HG03159 (cell line): ENCODE measurements around the gene STAT5B.
"Not testable (repeated sequence)": the region's sequence is repeated elsewhere in the genome, so short reads cannot be mapped to it uniquely, and the experiment has no call there.

Source experiments
- ATAC-seq: cut with Tn5 transposase; IDR thresholded peaks from one replicate; pipeline ENCODE4 v1.9.1; 2021; ENCODE audit warnings: mild to moderate bottlenecking, moderate library complexity; ENCODE audit not compliant: unreplicated experiment

The STAT5B gene

GRCh38 chr17:42307362-42307927 is 31.3 kb upstream of the STAT5B start:
- no peak for ATAC-seq

DNA sequence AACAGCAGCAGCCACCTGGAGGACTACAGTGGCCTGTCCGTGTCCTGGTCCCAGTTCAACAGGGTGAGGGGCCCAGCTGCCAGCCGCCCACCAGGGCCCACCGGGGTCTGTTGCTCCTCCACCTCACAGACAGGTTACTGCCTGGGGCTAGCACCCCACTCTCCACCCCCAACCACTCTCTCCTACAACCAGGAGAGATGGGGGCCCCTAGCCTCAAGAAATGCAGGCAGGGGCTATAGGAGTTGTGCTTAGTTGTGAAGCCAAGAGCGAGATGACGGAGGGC is 30.1 kb upstream of the STAT5B start:
- no peak for ATAC-seq

DNA sequence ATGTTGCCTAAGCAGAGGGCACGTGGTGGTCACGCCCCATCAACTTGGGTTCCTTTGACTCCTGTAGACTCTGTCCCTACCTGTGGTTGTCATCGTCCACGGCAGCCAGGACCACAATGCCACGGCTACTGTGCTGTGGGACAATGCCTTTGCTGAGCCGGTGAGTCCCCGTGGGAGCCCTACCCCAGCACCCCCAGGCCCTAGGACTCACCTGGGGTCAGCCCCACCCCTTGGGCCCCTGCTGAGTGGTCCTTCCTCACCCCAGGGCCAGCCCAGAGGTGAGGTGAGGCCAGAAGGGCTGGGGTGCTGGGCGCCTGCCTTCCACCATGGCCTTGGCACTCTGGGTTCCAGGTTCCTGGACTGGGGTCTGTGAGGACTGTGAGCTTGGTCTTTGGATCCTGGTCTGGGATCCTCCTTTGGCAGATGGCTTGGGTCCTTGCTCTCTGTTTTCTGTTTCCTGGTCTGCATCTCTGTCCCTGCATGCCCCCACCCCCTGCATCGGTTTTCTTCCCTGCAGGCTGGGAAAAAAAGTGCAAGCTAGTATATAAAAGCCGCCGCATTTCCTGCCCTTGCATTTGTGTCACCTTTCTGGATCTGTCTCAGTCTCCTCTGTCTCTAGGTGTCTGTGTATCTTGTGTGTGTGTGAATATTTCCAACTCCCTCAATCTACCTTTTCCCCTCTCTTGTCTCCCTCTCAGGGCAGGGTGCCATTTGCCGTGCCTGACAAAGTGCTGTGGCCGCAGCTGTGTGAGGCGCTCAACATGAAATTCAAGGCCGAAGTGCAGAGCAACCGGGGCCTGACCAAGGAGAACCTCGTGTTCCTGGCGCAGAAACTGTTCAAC is 29.6 kb upstream of the STAT5B start:
- no peak for ATAC-seq

DNA sequence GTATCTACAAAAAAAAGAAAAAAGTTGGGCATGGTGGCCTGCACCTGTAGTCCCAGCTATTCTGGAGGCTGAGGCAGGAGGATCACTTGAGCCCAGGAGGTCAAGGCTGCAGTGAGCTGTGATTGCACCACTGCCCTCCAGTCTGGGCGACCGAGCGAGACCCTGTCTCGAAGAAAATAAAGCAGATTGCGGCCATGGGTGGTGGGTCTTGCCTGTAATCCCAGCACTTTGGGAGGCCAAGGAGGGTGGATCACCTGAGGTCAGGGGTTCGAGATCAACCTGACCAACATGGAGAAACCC is 28.8 kb upstream of the STAT5B start:
- not testable (repeated sequence) for ATAC-seq

DNA sequence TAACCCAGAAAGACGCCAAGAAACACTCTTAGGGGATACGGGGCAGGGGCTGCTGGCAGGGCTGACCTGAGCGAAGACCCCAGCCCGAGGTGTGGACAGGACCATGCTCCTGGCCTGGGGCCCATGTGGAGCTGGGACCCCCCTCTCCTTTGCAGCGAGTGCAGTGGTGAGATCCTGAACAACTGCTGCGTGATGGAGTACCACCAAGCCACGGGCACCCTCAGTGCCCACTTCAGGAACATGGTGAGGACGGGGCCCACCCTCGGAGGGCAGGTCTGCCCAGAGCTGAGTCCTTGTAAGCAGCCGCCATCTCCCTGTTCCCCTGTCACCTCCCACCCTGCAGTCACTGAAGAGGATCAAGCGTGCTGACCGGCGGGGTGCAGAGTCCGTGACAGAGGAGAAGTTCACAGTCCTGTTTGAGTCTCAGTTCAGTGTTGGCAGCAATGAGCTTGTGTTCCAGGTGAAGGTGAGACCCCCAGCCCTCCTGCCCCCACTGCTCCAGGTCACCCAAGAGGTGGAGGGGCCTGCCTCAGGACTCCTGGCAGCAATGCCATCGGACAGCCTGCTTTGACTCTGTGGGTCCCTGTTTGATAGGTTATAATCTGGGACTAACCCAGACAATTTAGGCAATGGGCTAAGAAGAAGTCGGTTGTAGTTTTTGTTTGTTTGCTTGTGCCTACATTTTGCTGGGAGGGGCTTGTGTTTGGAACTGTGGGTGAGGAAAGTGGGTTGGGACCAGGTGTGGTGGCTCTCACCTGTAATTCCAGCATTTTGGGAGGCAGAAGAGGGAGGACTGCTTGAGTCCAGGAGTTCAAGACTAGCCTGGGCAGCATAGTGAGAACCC is 28.2 kb upstream of the STAT5B start:
- ATAC-seq, result no peak

DNA sequence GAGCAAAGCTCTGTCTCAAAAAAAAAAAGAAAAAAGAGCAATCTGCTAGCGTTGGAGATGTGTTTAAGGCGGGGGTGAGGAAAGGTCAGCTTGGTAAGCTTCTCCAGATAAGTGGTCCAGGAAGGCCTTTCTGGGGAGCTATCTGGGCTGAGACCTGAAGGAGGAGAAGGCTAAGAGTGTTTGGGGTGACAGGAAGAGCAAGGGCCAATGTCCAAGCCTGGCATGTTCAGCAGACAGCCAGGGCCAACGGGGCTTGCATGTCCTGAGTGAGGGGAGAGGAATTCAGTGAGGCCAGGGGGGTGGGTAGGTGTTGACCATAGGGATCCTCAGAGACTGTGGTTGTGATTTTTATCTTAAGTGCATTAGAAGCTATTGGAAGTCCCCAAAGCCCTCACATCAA is 27.5 kb upstream of the STAT5B start:
- ATAC-seq, result no peak

GRCh38 chr17:42301022-42301421 is 24.8 kb upstream of the STAT5B start:
- ATAC-seq, result no peak

- not testable (repeated sequence) for ATAC-seq
Observed at GRCh38 chr17:42299913-42300312, 23.7 kb upstream of the STAT5B start.

DNA sequence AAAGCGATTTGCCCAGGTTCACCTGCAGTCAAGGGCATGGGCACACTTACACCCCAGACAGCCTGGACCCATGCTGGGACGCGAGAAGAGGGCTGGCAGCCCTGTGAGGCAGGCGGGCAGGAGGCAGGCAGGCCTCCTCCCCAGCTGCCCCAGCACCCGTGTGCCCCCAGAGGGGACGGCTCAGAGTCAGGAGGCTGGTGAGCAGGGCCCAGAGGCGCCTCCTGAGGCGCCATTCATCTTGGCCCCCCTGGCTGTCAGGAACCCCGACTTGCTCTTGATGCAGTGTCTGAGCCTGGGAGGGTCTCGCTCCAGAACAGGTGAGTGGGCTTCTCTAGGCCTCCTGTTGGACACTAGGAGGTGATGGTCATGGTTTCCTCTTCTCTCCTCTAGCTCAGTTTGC is 23.2 kb upstream of the STAT5B start:
- ATAC-seq, result not testable (repeated sequence)

DNA sequence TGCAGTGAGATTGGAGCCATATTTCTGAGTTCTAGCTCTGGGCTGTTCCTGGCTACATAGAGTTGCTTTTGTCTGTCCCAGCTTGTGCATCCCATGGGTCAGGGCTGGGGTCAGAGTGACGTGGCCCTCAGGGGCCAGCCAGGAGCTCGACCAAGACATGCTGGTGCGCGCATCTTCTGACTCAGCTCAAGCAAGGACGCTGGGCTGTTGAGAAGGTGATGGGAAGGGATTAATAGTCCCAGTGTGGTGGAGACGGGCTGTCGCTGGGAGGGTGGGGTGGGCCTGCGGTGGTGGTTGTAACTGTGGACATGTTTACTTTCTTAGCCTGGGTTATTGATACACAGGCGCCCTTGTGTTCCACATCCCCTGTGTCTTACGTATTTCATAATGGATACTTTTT is 21.6 kb upstream of the STAT5B start:
- not testable (repeated sequence) for ATAC-seq

DNA sequence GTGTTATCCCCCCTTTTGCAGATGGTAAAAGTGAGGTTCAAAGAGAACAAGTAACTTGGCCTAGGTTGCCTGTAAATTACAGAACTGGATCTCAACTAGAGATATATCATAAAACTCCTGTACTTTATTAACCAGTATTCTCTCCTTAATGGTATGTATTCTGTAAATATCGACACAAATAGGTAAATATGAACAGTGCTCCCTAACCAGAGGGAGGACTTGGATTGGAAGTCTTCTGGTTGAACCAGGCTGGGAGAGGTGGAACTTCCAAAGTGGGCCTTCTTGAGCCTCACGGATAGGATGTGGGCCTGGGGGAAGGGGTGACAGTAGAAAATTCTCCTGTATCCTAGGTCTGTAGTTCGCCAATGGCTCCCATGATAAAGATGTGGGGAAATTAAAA is 19.8 kb upstream of the STAT5B start:
- ATAC-seq, result no peak

DNA sequence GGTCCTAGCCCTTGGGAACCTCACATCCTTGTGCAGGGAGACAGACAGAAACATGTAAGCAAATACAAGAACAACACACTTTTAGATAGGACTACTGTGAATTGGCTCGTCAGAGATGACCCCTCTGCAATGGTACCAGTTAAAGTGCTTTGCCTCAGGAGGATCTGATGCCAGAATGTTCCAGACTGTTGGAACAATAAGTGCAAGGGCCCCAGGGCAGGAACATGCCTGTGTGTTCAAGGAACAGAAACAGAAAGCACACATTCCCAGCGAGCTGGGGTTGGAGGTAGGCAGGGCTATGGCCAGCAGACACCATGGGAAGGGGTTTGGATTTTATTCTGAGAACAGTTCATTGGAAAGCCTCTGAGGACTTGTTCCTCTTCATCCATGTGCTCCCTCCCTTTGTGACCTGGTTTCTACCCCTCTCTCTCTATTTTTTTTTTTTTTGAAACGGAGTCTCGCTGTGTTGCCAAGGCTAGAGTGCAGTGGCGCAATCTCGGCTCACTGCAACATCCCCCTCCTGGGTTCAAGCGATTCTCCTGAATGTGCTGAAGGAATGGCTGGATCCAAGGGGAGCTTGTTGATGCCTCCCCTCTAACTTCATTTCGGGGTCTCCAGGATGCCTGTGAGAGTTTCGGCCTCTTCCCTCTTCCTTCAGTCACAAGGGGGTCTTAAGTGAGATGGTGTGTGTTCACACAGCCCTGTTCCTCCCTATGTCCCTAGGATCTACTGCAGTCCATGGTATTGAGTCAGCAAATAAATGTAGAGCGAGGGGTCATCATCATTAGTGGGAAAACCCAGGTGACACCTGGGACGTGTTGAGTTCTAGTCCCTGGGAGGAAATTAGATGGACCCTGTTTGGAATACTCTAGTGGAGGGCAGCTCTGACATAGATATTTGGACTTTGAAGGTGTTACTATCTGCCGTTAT is 18.5 kb upstream of the STAT5B start:
- ATAC-seq, result no peak

DNA sequence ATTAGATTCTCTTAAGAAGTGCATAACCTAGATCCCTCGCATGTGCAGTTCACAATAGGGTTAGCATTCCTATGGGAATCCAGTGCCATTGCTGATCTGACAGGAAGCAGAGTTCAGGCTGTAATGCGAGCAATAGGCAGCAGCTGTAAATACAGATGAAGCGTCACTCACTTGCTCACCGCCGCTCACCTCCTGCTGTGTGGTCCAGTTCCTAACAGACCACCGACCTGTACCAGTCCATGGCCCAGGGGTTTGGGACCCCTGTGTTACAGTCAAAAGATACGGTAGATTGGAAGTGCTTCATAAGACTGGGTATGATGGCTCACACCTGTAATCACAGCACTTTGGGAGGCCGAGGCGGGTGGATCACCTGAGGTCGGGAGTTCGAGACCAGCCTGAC is 14.9 kb upstream of the STAT5B start:
- ATAC-seq, result no peak

DNA sequence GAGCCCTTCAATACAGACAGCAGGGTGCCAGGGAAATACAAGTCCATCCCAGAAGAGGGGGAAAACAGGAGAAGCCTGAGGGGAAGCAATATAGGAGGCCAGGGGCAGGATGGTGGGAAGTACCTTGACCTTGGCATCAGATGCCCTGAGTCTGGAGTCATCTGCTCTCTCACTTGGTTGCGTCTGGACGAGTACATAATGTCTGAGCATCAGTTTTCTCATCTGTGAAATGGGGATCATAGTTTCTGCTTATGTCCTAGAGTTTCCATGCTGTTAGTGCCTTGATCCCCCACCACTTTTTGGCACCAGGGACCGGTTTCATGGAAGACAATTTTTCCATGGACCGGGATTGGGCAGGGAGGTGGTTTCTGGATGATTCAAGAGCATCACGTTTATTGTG is 14.4 kb upstream of the STAT5B start:
- ATAC-seq, result no peak

GRCh38 chr17:42289611-42290181 is 13.5 kb upstream of the STAT5B start:
- ATAC-seq, result no peak

DNA sequence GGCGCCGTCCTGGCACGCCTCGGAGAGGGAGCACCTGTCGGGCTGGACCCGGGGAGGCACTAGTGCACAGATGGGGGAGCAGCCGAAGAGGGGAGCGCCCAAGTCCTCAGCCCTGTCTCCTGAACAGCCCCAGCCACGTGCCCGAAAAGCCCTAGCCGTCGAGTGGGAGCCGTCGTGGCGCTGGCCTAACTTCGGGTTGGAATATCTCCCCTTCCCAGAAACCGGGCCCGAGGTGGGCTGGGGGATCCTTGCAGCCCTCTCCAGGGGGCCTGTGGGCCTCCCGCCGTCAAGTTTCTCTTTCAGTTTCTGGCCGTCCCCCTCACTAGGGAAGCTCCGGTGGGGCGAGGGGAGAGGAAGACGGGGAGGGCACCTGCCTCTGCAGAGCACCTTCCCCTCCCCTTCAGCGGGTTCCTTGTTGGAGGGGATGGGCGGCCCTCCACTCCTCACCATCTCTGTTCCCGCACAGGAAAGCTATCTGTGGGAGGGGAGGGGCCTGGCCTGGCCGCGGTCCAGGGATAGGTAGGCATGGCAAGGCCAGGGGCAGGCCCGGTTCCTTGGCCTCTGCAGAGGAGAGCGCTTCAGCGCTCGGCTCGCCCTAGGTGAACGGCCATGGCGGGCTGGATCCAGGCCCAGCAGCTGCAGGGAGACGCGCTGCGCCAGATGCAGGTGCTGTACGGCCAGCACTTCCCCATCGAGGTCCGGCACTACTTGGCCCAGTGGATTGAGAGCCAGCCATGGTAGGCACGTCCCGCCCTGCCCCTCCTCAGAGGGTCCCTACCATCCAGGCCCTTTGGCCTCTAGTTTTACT is 12.8 kb upstream of the STAT5B start:
- peak; percentile 22 for ATAC-seq

- peak; percentile 50 for ATAC-seq
Observed at GRCh38 chr17:42287977-42288802, 12.0 kb upstream of the STAT5B start, which contains the start of gene STAT5A. Gene STAT5A, plus strand, starts transcription at chr17:42288498. Its CDS starts 914 bp downstream, at chr17:42289412.

- ATAC-seq, result no peak
Observed at GRCh38 chr17:42287305-42287976, 11.2 kb upstream of the STAT5B start.
